Measurements from ENCODE around the gene PSMB11. TPM values are rescaled to one million over a fixed set of nuclear protein-coding genes. Genes with fewer than 3 reads are reported as not detected.
A peak's percentile ranks its signal among the peaks of the same experiment; 100 is the strongest.

The PSMB11 gene
- total RNA-seq, 1 donor from 2014 or later = not detected

- DNase-seq (ENCODE audit: low read depth) (no peak), FAIRE-seq (no peak)
- H3K36me3 ChIP-seq (ENCODE audit: control insufficient read depth, insufficient read depth, low read length) = peaks cover 18% of the 10 kb centered on the region
- no peak for TF ChIP-seq CTCF (IDR thresholded peaks at IDR 0.05; ENCODE audit: insufficient read depth, low read length, severe bottlenecking)
- no peak overlapping the region for H3K4me3 ChIP-seq (ENCODE audit: low read depth, low read length)
- no peaks in the 10 kb centered on the region for H3K27me3 ChIP-seq (ENCODE audit: control insufficient read depth, insufficient read depth, low read length)
Measured at GRCh38 chr14:23025151-23025814, 16.7 kb upstream of the PSMB11 start.

GRCh38 chr14:23028799-23029198 lies 13.2 kb upstream of the PSMB11 start:
- Histone ChIP-seq H3K4me3 (ENCODE audit: low read depth, low read length) (no peak overlapping the region), H3K36me3 (ENCODE audit: control insufficient read depth, insufficient read depth, low read length) (peaks cover 29% of the 10 kb centered on the region), H3K27me3 (ENCODE audit: control insufficient read depth, insufficient read depth, low read length) (no peaks in the 10 kb centered on the region)
- no peak for TF ChIP-seq CTCF (IDR thresholded peaks at IDR 0.05; ENCODE audit: insufficient read depth, low read length, severe bottlenecking)
- no peak for FAIRE-seq
- no peak for DNase-seq (ENCODE audit: low read depth)

GRCh38 chr14:23030936-23031335 lies 11.1 kb upstream of the PSMB11 start:
- DNase-seq (ENCODE audit: low read depth) = peak; percentile 45
- TF ChIP-seq CTCF (IDR thresholded peaks at IDR 0.05; ENCODE audit: insufficient read depth, low read length, severe bottlenecking) = no peak
- Histone ChIP-seq H3K4me3 (ENCODE audit: low read depth, low read length) (no peak overlapping the region), H3K36me3 (ENCODE audit: control insufficient read depth, insufficient read depth, low read length) (peaks cover 23% of the 10 kb centered on the region), H3K27me3 (ENCODE audit: control insufficient read depth, insufficient read depth, low read length) (no peaks in the 10 kb centered on the region)
- no peak for FAIRE-seq

- no peak for DNase-seq (ENCODE audit: low read depth)
- no peak overlapping the region for H3K4me3 ChIP-seq (ENCODE audit: low read depth, low read length)
- no peak for FAIRE-seq
- peaks cover 20% of the 10 kb centered on the region for H3K36me3 ChIP-seq (ENCODE audit: control insufficient read depth, insufficient read depth, low read length)
- no peak for TF ChIP-seq CTCF (IDR thresholded peaks at IDR 0.05; ENCODE audit: insufficient read depth, low read length, severe bottlenecking)
- no peaks in the 10 kb centered on the region for H3K27me3 ChIP-seq (ENCODE audit: control insufficient read depth, insufficient read depth, low read length)
Measured at GRCh38 chr14:23033251-23033727, 8.7 kb upstream of the PSMB11 start.

GRCh38 chr14:23033801-23034497 lies 8.1 kb upstream of the PSMB11 start:
- H3K27me3 ChIP-seq (ENCODE audit: control insufficient read depth, insufficient read depth, low read length) = no peaks in the 10 kb centered on the region
- no peak for TF ChIP-seq CTCF (IDR thresholded peaks at IDR 0.05; ENCODE audit: insufficient read depth, low read length, severe bottlenecking)
- DNase-seq (ENCODE audit: low read depth) = no peak
- no peak for FAIRE-seq
- peaks cover 16% of the 10 kb centered on the region for H3K36me3 ChIP-seq (ENCODE audit: control insufficient read depth, insufficient read depth, low read length)
- H3K4me3 ChIP-seq (ENCODE audit: low read depth, low read length) = peak overlapping the region; percentile 60

Data from bronchial epithelial cell (primary cell).